ENCODE data around the gene FBXW8. TPM values are rescaled to one million over a fixed set of nuclear protein-coding genes. Genes with fewer than 3 reads are reported as not detected.
A peak's percentile ranks its signal among the peaks of the same experiment; 100 is the strongest.

The FBXW8 gene
- total RNA-seq, 4 donors from 2014 or later = 9.1 to 19.0 (median 13.5) TPM

- 72% methylated on average over 10 of the region's 10 CpGs for WGBS
- TF ChIP-seq POLR2A (IDR thresholded peaks at IDR 0.05) = no peak
- no peak for TF ChIP-seq CTCF (IDR thresholded peaks at IDR 0.05)
- TF ChIP-seq POLR2AphosphoS5 (IDR thresholded peaks at IDR 0.05) = no peak
- TF ChIP-seq EP300 (IDR thresholded peaks at IDR 0.05) = no peak
- peak in 1 of 2 donors; percentile 20 for DNase-seq (ENCODE audit: low spot score in 2 of 2)
- Histone ChIP-seq H3K27ac (no peak overlapping the region), H3K4me1 (peaks cover 9% of the 10 kb centered on the region), H3K9me3 (no peaks in the 10 kb centered on the region), H3K36me3 (peaks cover 15% of the 10 kb centered on the region), H3K4me3 (no peak overlapping the region), H3K27me3 (peaks cover 5% of the 10 kb centered on the region)
These were observed 123.5 kb downstream of the FBXW8 start for GRCh38 chr12:117034249-117034648.

GRCh38 chr12:117034701-117035151 is 124.0 kb downstream of the FBXW8 start:
- DNase-seq (ENCODE audit: low spot score in 2 of 2) = no peak

DNA sequence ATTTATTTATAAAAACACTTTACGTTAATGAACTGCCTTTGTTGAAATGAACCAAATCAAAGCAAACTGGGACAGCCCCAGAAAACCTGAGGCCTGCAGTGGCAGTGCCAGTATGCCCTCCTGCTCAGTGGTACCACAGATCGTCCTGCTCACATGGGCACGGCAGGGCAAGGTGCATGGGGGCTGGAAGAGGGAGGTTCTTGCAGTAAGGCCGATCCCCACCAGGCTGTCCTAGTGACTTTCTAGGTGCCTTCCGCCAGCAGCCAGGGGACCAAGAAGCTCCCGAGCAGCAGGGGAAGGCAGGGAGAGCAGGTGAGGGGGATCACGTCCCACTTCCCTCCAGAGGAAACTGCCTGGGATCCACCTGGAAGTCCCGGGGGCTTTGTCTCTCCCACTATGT is 124.5 kb downstream of the FBXW8 start:
- Histone ChIP-seq H3K36me3 (peaks cover 4% of the 10 kb centered on the region), H3K9me3 (no peaks in the 10 kb centered on the region), H3K27ac (no peak overlapping the region), H3K27me3 (peaks cover 5% of the 10 kb centered on the region), H3K4me3 (no peak overlapping the region), H3K4me1 (peaks cover 9% of the 10 kb centered on the region)
- no peak for DNase-seq (ENCODE audit: low spot score in 2 of 2)
- WGBS = 89% methylated on average over 7 of the region's 8 CpGs
- TF ChIP-seq POLR2A (IDR thresholded peaks at IDR 0.05) = no peak
- TF ChIP-seq POLR2AphosphoS5 (IDR thresholded peaks at IDR 0.05) = no peak
- TF ChIP-seq CTCF (IDR thresholded peaks at IDR 0.05) = no peak
- no peak for TF ChIP-seq EP300 (IDR thresholded peaks at IDR 0.05)

More at GRCh38 chr12:117034701-117035151, 124.0 kb downstream of the FBXW8 start:
- H3K36me3 ChIP-seq = peaks cover 10% of the 10 kb centered on the region
- no peak overlapping the region for H3K27ac ChIP-seq
- no peak overlapping the region for H3K4me3 ChIP-seq
- H3K27me3 ChIP-seq = peaks cover 5% of the 10 kb centered on the region
- H3K4me1 ChIP-seq = peaks cover 9% of the 10 kb centered on the region
- WGBS = 87% methylated on average over 13 of the region's 17 CpGs
- TF ChIP-seq CTCF (IDR thresholded peaks at IDR 0.05) (no peak), POLR2AphosphoS5 (IDR thresholded peaks at IDR 0.05) (no peak), POLR2A (IDR thresholded peaks at IDR 0.05) (no peak), EP300 (IDR thresholded peaks at IDR 0.05) (no peak)
- no peaks in the 10 kb centered on the region for H3K9me3 ChIP-seq

DNA sequence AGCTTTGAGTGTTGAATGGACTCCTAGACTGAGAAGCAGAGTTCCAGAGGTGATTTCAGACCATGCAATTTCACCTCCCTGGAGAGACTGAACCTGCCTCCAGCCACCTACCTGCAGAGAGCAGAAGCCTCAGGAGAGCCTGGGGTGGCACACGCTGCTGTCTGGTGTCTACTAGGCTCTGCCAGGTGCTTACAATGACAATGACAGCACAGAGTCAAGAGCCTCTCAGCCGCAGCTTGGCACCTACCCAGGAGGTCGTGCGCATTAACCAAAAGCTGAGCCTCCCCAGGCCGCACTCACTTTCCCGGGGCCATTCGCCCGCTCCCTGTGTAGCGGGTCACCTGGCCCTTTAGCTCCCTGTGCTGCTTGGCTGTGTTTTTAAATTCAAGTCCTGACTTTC is 125.3 kb downstream of the FBXW8 start:
- 85% methylated on average over 9 of the region's 9 CpGs for WGBS
- TF ChIP-seq POLR2AphosphoS5 (IDR thresholded peaks at IDR 0.05) (no peak), EP300 (IDR thresholded peaks at IDR 0.05) (no peak), CTCF (IDR thresholded peaks at IDR 0.05) (no peak), POLR2A (IDR thresholded peaks at IDR 0.05) (no peak)

GRCh38 chr12:117036547-117036946 is 125.8 kb downstream of the FBXW8 start:
- Histone ChIP-seq H3K9me3 (no peaks in the 10 kb centered on the region), H3K4me1 (peaks cover 9% of the 10 kb centered on the region), H3K36me3 (no peaks in the 10 kb centered on the region), H3K27me3 (peaks cover 5% of the 10 kb centered on the region), H3K27ac (no peak overlapping the region), H3K4me3 (no peak overlapping the region)
- DNase-seq (ENCODE audit: low spot score in 2 of 2) = peak in 1 of 2 donors; percentile 22
- WGBS = 66% methylated on average over 13 of the region's 13 CpGs
- TF ChIP-seq EP300 (IDR thresholded peaks at IDR 0.05) (no peak), POLR2A (IDR thresholded peaks at IDR 0.05) (no peak), POLR2AphosphoS5 (IDR thresholded peaks at IDR 0.05) (no peak), CTCF (IDR thresholded peaks at IDR 0.05) (no peak)

More for the DNA sequence above, 125.3 kb downstream of the FBXW8 start:
- peaks cover 5% of the 10 kb centered on the region for H3K27me3 ChIP-seq
- no peak for DNase-seq (ENCODE audit: low spot score in 2 of 2)
- H3K4me1 ChIP-seq = peaks cover 9% of the 10 kb centered on the region
- no peak overlapping the region for H3K4me3 ChIP-seq
- H3K27ac ChIP-seq = no peak overlapping the region
- no peaks in the 10 kb centered on the region for H3K9me3 ChIP-seq
- no peaks in the 10 kb centered on the region for H3K36me3 ChIP-seq
